Epidermal melanocyte (primary cell): ENCODE results near the gene CAMTA1.

Experiments
- DNase-seq: peaks from one replicate; pipeline ENCODE4 v3.0.0; 2011; ENCODE audit warnings: low spot score; ENCODE audit not compliant: insufficient read length

The CAMTA1 gene

GRCh38 chr1:7505771-7506453 lies 720.7 kb downstream of the CAMTA1 start:
- no peak for DNase-seq

- no peak for DNase-seq
These were observed 721.4 kb downstream of the CAMTA1 start for GRCh38 chr1:7506454-7507284.

GRCh38 chr1:7507285-7508019 lies 722.2 kb downstream of the CAMTA1 start:
- no peak for DNase-seq

- no peak for DNase-seq
These were observed 723.0 kb downstream of the CAMTA1 start for GRCh38 chr1:7508052-7508933.

GRCh38 chr1:7508934-7509519 lies 723.8 kb downstream of the CAMTA1 start:
- DNase-seq: no peak

- DNase-seq: no peak
These were observed 724.3 kb downstream of the CAMTA1 start for GRCh38 chr1:7509598-7509997.

- no peak for DNase-seq
These were observed 725.2 kb downstream of the CAMTA1 start for GRCh38 chr1:7510389-7510931.

GRCh38 chr1:7511381-7511780 lies 726.1 kb downstream of the CAMTA1 start:
- no peak for DNase-seq

GRCh38 chr1:7513081-7513480 lies 727.8 kb downstream of the CAMTA1 start:
- DNase-seq: no peak

GRCh38 chr1:7515175-7515574 lies 729.9 kb downstream of the CAMTA1 start:
- DNase-seq: no peak

- DNase-seq: no peak
These were observed 730.6 kb downstream of the CAMTA1 start for GRCh38 chr1:7515904-7516303.

GRCh38 chr1:7516341-7516740 lies 731.1 kb downstream of the CAMTA1 start:
- DNase-seq: no peak

GRCh38 chr1:7516929-7517328 lies 731.7 kb downstream of the CAMTA1 start:
- no peak for DNase-seq

GRCh38 chr1:7517611-7518330 lies 732.5 kb downstream of the CAMTA1 start:
- DNase-seq: no peak

- DNase-seq: no peak
These were observed 733.2 kb downstream of the CAMTA1 start for GRCh38 chr1:7518411-7518810.

GRCh38 chr1:7519181-7519860 lies 734.1 kb downstream of the CAMTA1 start:
- DNase-seq: no peak

GRCh38 chr1:7519861-7520395 lies 734.7 kb downstream of the CAMTA1 start:
- no peak for DNase-seq

GRCh38 chr1:7520496-7520895 lies 735.2 kb downstream of the CAMTA1 start:
- no peak for DNase-seq
